Common myeloid progenitor, CD34-positive (primary cell): Measurements from ENCODE around the gene ATP9A.
A peak's percentile ranks its signal among the peaks of the same experiment; 100 is the strongest.

Experiments used
- CTCF ChIA-PET: fragments of 350-600 bp; sonication (Branson Sonifier 250); formaldehyde crosslinking; loops from one replicate; lab custom pipeline; 2021; ENCODE audit warnings: antibody characterized with exemption; lab: Charles Lee
- POLR2A ChIA-PET: fragments of 350-600 bp; sonication (Branson Sonifier 250); formaldehyde crosslinking; loops from one replicate; lab custom pipeline; 2021; ENCODE audit warnings: antibody characterized with exemption; lab: Charles Lee
- DNase-seq, 3 donors: peaks; one replicate each; pipeline versions ENCODE4 v3.0.0 to v3.0.0-alpha.2; 2013
- H3K27ac ChIP-seq, 2 experiments: 1 replicate in 1 of 2; 2 replicates in 1 of 2; pipeline ENCODE4 v1.7.0; 2013; ENCODE audit warnings: inconsistent platforms in 2 of 2, low read length in 2 of 2, mild to moderate bottlenecking in 2 of 2, low read depth in 1 of 2, moderate library complexity in 1 of 2; ENCODE audit not compliant: severe bottlenecking in 2 of 2, insufficient read depth in 1 of 2, poor library complexity in 1 of 2
- H3K27me3 ChIP-seq, 5 experiments: replicated peaks in 2 of 5; 1 replicate in 3 of 5; 2 replicates in 2 of 5; pipeline versions ENCODE4 v1.6.1 to v1.7.0; 2013; ENCODE audit warnings: low read length in 4 of 5, mild to moderate bottlenecking in 2 of 5, moderate library complexity in 2 of 5, inconsistent platforms in 1 of 5; ENCODE audit not compliant: insufficient read depth in 5 of 5, control insufficient read depth in 4 of 5
- H3K36me3 ChIP-seq, 4 experiments: 1 replicate in 2 of 4; 2 replicates in 2 of 4; pipeline versions ENCODE4 v1.6.1 to v1.7.0; 2013; ENCODE audit warnings: low read length in 3 of 4, control low read depth in 1 of 4, mild to moderate bottlenecking in 1 of 4; ENCODE audit not compliant: control insufficient read depth in 4 of 4, insufficient read depth in 4 of 4
- H3K4me1 ChIP-seq, 4 experiments: 1 replicate in 3 of 4; 2 replicates in 1 of 4; pipeline versions ENCODE4 v1.6.1 to v1.7.1; 2013; ENCODE audit warnings: low read length in 3 of 4, mild to moderate bottlenecking in 3 of 4, control low read depth in 1 of 4, inconsistent platforms in 1 of 4, moderate library complexity in 1 of 4; ENCODE audit not compliant: control insufficient read depth in 4 of 4, insufficient read depth in 4 of 4; ENCODE audit errors: control extremely low read depth in 1 of 4
- H3K4me3 ChIP-seq, 7 experiments: 1 replicate in 4 of 7; 2 replicates in 3 of 7; pipeline versions ENCODE4 v1.5.1 to v1.7.0; 2013; ENCODE audit warnings: mild to moderate bottlenecking in 7 of 7, low read length in 6 of 7, moderate library complexity in 6 of 7, inconsistent platforms in 2 of 7, low read depth in 2 of 7, control low read depth in 1 of 7; ENCODE audit not compliant: insufficient read depth in 4 of 7, control insufficient read depth in 1 of 7; ENCODE audit errors: extremely low read depth in 1 of 7
- H3K9me3 ChIP-seq, 5 experiments: 1 replicate in 4 of 5; 2 replicates in 1 of 5; pipeline versions ENCODE4 v1.6.1 to v1.7.1; 2013; ENCODE audit warnings: low read length in 4 of 5, mild to moderate bottlenecking in 2 of 5, inconsistent platforms in 1 of 5, low read depth in 1 of 5, moderate library complexity in 1 of 5; ENCODE audit not compliant: control insufficient read depth in 4 of 5, insufficient read depth in 2 of 5; ENCODE audit errors: control extremely low read depth in 1 of 5
- WGBS: methylation state at CpG from one replicate; pipeline ENCODE4 v1.1.5; 2013; ENCODE audit not compliant: insufficient coverage; 5-methylcytosine and 5-hydroxymethylcytosine counted together

The ATP9A gene

GRCh38 chr20:51625105-51625504 is 143.1 kb downstream of the ATP9A start:
- no peaks in the 10 kb centered on the region for H3K9me3 ChIP-seq
- CTCF ChIA-PET, result interaction anchor here (0.9 to 1.6 kb wide), 4 partner anchors 11 to 253 kb away, joined by 3 to 7 read pairs (median 4); no protein-coding TSS in a partner anchor
- no peak for DNase-seq
- POLR2A ChIA-PET, result no interaction called here
- no peak overlapping the region for H3K27ac ChIP-seq
- peaks cover 3 to 14% (median 6%) of the 10 kb centered on the region in 4 experiments for H3K4me1 ChIP-seq
- 93% methylated on average over 14 of the region's 14 CpGs for WGBS
- peaks cover 0 to 13% (median 9%) of the 10 kb centered on the region in 4 experiments for H3K36me3 ChIP-seq
- H3K4me3 ChIP-seq, result no peak overlapping the region
- H3K27me3 ChIP-seq, result no peaks in the 10 kb centered on the region

GRCh38 chr20:51624157-51624731 is 143.9 kb downstream of the ATP9A start:
- H3K27ac ChIP-seq, result no peak overlapping the region
- peak; percentile 44 to 70 (median 65) for DNase-seq
- peaks cover 0 to 13% (median 9%) of the 10 kb centered on the region in 4 experiments for H3K36me3 ChIP-seq
- ChIA-PET POLR2A (interaction anchor here (0.6 kb wide), 2 partner anchors 543 to 1003 kb away, joined by 3 to 8 read pairs; no protein-coding TSS in a partner anchor), CTCF (interaction anchor here (0.6 to 1.2 kb wide), 11 partner anchors 13 to 635 kb away, joined by 3 to 4 read pairs (median 3); no protein-coding TSS in a partner anchor)
- no peaks in the 10 kb centered on the region for H3K9me3 ChIP-seq
- H3K4me3 ChIP-seq, result no peak overlapping the region
- WGBS, result 80% methylated on average over 17 of the region's 17 CpGs
- no peaks in the 10 kb centered on the region for H3K27me3 ChIP-seq
- peaks cover 0 to 6% (median under 1%) of the 10 kb centered on the region in 4 experiments for H3K4me1 ChIP-seq

- no peak overlapping the region for H3K4me3 ChIP-seq
- H3K27ac ChIP-seq, result no peak overlapping the region
- H3K27me3 ChIP-seq, result no peaks in the 10 kb centered on the region
- H3K4me1 ChIP-seq, result no peaks in the 10 kb centered on the region
- no peaks in the 10 kb centered on the region for H3K9me3 ChIP-seq
- no peak for DNase-seq
- peaks cover 0 to 21% (median 12%) of the 10 kb centered on the region in 4 experiments for H3K36me3 ChIP-seq
- ChIA-PET CTCF (interaction anchor here (0.8 to 2.0 kb wide), 8 partner anchors 11 to 251 kb away, joined by 3 to 9 read pairs (median 3); no protein-coding TSS in a partner anchor), POLR2A (no interaction called here)
- 96% methylated on average over 5 of the region's 9 CpGs for WGBS
Measured at GRCh38 chr20:51623255-51623654, 144.9 kb downstream of the ATP9A start.

GRCh38 chr20:51622004-51622874 is 146.0 kb downstream of the ATP9A start:
- Histone ChIP-seq H3K36me3 (peaks cover 0 to 26% (median 16%) of the 10 kb centered on the region in 4 experiments), H3K9me3 (no peaks in the 10 kb centered on the region), H3K4me1 (no peaks in the 10 kb centered on the region), H3K27me3 (no peaks in the 10 kb centered on the region), H3K27ac (no peak overlapping the region), H3K4me3 (no peak overlapping the region)
- DNase-seq, result no peak
- WGBS, result 95% methylated on average over 18 of the region's 19 CpGs
- ChIA-PET POLR2A (no interaction called here), CTCF (interaction anchor here (0.6 to 2.0 kb wide), 10 partner anchors 9 to 253 kb away, joined by 3 to 9 read pairs (median 3); no protein-coding TSS in a partner anchor)

- Histone ChIP-seq H3K4me3 (no peak overlapping the region), H3K27ac (no peak overlapping the region), H3K4me1 (no peaks in the 10 kb centered on the region), H3K36me3 (peaks cover 0 to 28% (median 16%) of the 10 kb centered on the region in 4 experiments), H3K27me3 (no peaks in the 10 kb centered on the region), H3K9me3 (no peaks in the 10 kb centered on the region)
- ChIA-PET CTCF (interaction anchor here (1.5 to 1.9 kb wide), 3 partner anchors 11 to 248 kb away, joined by 3 to 8 read pairs (median 6); no protein-coding TSS in a partner anchor), POLR2A (no interaction called here)
- 98% methylated on average over 6 of the region's 12 CpGs for WGBS
- DNase-seq, result no peak
Measured at GRCh38 chr20:51620432-51620831, 147.8 kb downstream of the ATP9A start.

- Histone ChIP-seq H3K9me3 (no peaks in the 10 kb centered on the region), H3K27ac (no peak overlapping the region), H3K36me3 (peaks cover 0 to 28% (median 17%) of the 10 kb centered on the region in 4 experiments), H3K27me3 (no peaks in the 10 kb centered on the region), H3K4me1 (peaks cover 0 to 3% (median under 1%) of the 10 kb centered on the region in 4 experiments), H3K4me3 (no peak overlapping the region)
- ChIA-PET CTCF (interaction anchor here (1.0 to 1.6 kb wide), 3 partner anchors 12 to 21 kb away, joined by 3 to 6 read pairs (median 4); no protein-coding TSS in a partner anchor), POLR2A (no interaction called here)
- DNase-seq, result no peak
- WGBS, result 100% methylated on average over 1 of the region's 3 CpGs
Measured at GRCh38 chr20:51616060-51616459, 152.1 kb downstream of the ATP9A start.
